IMR-90 (cell line): ENCODE measurements around the gene SF3A2. TPM values are rescaled to one million over a fixed set of nuclear protein-coding genes. Genes with fewer than 3 reads are reported as not detected.

ENCODE experiments used
- ATAC-seq: fragments of 200-7000 bp; cut with Tn5 transposase; 2 replicates; pipeline ENCODE4 v1.9.1; 2020; ENCODE audit warnings: low read depth, mild to moderate bottlenecking, moderate library complexity
- BruUV-seq: library from RNA; stranded (reverse); fragments of 400-500 nt; replicated peaks from 2 replicates; lab custom pipeline; 2021; lab: Mats Ljungman, UMichigan
- CTCF ChIA-PET: fragments of 300-600 bp; formaldehyde crosslinking; extraction: SDS; loops from one replicate; lab custom pipeline; 2021; ENCODE audit warnings: antibody characterized with exemption; lab: Yijun Ruan, JAX
- POLR2A ChIA-PET: fragments of 300-600 bp; sonication (Branson Sonifier 250); formaldehyde crosslinking; loops from one replicate; lab custom pipeline; 2022; ENCODE audit warnings: antibody characterized with exemption; ENCODE audit not compliant: unreplicated experiment; lab: Charles Lee
- DNase-seq: peaks from one replicate; pipeline ENCODE4 v3.0.0; 2013
- H2AFZ ChIP-seq: replicated peaks from 2 replicates; pipeline ENCODE3; 2013; ENCODE audit warnings: low read length, mild to moderate bottlenecking; ENCODE audit not compliant: poor library complexity
- H2AK5ac ChIP-seq: 2 replicates; pipeline ENCODE4 v1.6.1; 2013; ENCODE audit warnings: low read depth, low read length, inconsistent platforms
- H2AK9ac ChIP-seq: replicated peaks from 2 replicates; pipeline ENCODE3; 2013; ENCODE audit warnings: mild to moderate bottlenecking, low read depth, low read length, moderate library complexity; ENCODE audit not compliant: poor library complexity
- H2BK120ac ChIP-seq: 2 replicates; pipeline ENCODE4 v1.6.1; 2013; ENCODE audit warnings: low read depth, low read length, inconsistent platforms
- H2BK15ac ChIP-seq: 3 replicates; pipeline ENCODE4 v1.6.1; 2013; ENCODE audit warnings: low read depth, low read length, inconsistent platforms
- H2BK20ac ChIP-seq: 2 replicates; pipeline ENCODE4 v1.6.1; 2013; ENCODE audit warnings: low read depth, mild to moderate bottlenecking, inconsistent platforms, low read length, moderate library complexity
- H2BK5ac ChIP-seq: 2 replicates; pipeline ENCODE4 v1.6.1; 2013; ENCODE audit warnings: mild to moderate bottlenecking, low read depth, low read length, inconsistent platforms; ENCODE audit not compliant: poor library complexity, severe bottlenecking
- H3K14ac ChIP-seq: replicated peaks from 2 replicates; pipeline ENCODE4 v1.6.1; 2013; ENCODE audit warnings: low read depth, low read length, inconsistent platforms
- H3K18ac ChIP-seq: 2 replicates; pipeline ENCODE4 v1.6.1; 2013; ENCODE audit warnings: low read depth, low read length, control low read depth
- H3K23ac ChIP-seq: 2 replicates; pipeline ENCODE4 v1.6.1; 2013; ENCODE audit warnings: low read depth, low read length, inconsistent platforms
- H3K27ac ChIP-seq: 2 replicates; pipeline ENCODE4 v1.5.1; 2013; ENCODE audit warnings: mild to moderate bottlenecking, control low read depth, low read length; ENCODE audit not compliant: insufficient read depth
- H3K27me3 ChIP-seq: 2 replicates; pipeline ENCODE4 v1.6.1; 2013; ENCODE audit warnings: low read length; ENCODE audit not compliant: control insufficient read depth, insufficient read depth
- H3K36me3 ChIP-seq: 2 replicates; pipeline ENCODE4 v1.6.1; 2013; ENCODE audit warnings: low read length, mixed read lengths; ENCODE audit not compliant: control insufficient read depth, insufficient read depth
- H3K4ac ChIP-seq: 2 replicates; pipeline ENCODE4 v1.6.1; 2013; ENCODE audit warnings: low read depth, low read length, inconsistent platforms
- H3K4me1 ChIP-seq: 2 replicates; pipeline ENCODE4 v1.6.1; 2013; ENCODE audit warnings: low read length, mixed read lengths; ENCODE audit not compliant: control insufficient read depth, insufficient read depth
- H3K4me2 ChIP-seq: 2 replicates; pipeline ENCODE4 v1.6.1; 2013; ENCODE audit warnings: low read depth, mild to moderate bottlenecking, control low read depth, low read length, moderate library complexity
- H3K4me3 ChIP-seq: 2 replicates; pipeline ENCODE4 v1.5.1; 2013; ENCODE audit warnings: low read depth, mild to moderate bottlenecking, control low read depth, low read length, moderate library complexity; ENCODE audit not compliant: insufficient read depth
- H3K56ac ChIP-seq: 2 replicates; pipeline ENCODE4 v1.6.1; 2013; ENCODE audit warnings: low read length, inconsistent platforms; ENCODE audit not compliant: insufficient read depth; ENCODE audit errors: extremely low read depth
- H3K79me1 ChIP-seq, 2 experiments: 2 replicates each; pipeline ENCODE4 v1.6.1; 2013; ENCODE audit warnings: low read length in 2 of 2, inconsistent platforms in 1 of 2, low read depth in 1 of 2
- H3K9ac ChIP-seq: 2 replicates; pipeline ENCODE4 v1.6.1; 2013; ENCODE audit warnings: low read depth, low read length, control low read depth
- H3K9me1 ChIP-seq: 2 replicates; pipeline ENCODE4 v1.6.1; 2013; ENCODE audit warnings: low read length, inconsistent platforms; ENCODE audit not compliant: insufficient read depth
- H3K9me3 ChIP-seq: 2 replicates; pipeline ENCODE4 v1.6.1; 2013; ENCODE audit warnings: low read length; ENCODE audit not compliant: control insufficient read depth, insufficient read depth
- H4K20me1 ChIP-seq: 2 replicates; pipeline ENCODE4 v1.6.1; 2013; ENCODE audit warnings: low read length, inconsistent platforms; ENCODE audit not compliant: insufficient read depth
- H4K5ac ChIP-seq: 2 replicates; pipeline ENCODE4 v1.6.1; 2013; ENCODE audit warnings: mild to moderate bottlenecking, low read depth, low read length, control low read depth
- H4K8ac ChIP-seq, 2 experiments: 2 replicates each; pipeline ENCODE4 v1.6.1; 2013; ENCODE audit warnings: low read depth in 2 of 2, low read length in 2 of 2, control low read depth in 1 of 2, inconsistent platforms in 1 of 2
- H4K91ac ChIP-seq: 2 replicates; pipeline ENCODE4 v1.6.1; 2013; ENCODE audit warnings: low read depth, low read length, inconsistent platforms; ENCODE audit not compliant: insufficient read depth
- BHLHE40 ChIP-seq: fragments of 150-350 bp; IDR thresholded peaks from 2 replicates; pipeline ENCODE4 v1.6.1; 2016; ENCODE audit warnings: mild to moderate bottlenecking, low read depth, low read length
- CEBPB ChIP-seq: IDR thresholded peaks from 2 replicates; pipeline ENCODE4 v1.6.1; 2012; ENCODE audit warnings: low read depth, low read length, improper control_type of control experiment
- CHD1 ChIP-seq: IDR thresholded peaks from 2 replicates; pipeline ENCODE4 v1.6.1; 2012; ENCODE audit warnings: low read depth, low read length, improper control_type of control experiment
- CTCF ChIP-seq: conservative IDR thresholded peaks from 2 replicates; pipeline ENCODE4 v1.5.1; 2012; ENCODE audit warnings: mild to moderate bottlenecking, low read depth, low read length, improper control_type of control experiment
- FOS ChIP-seq: fragments of 150-350 bp; IDR thresholded peaks from 2 replicates; pipeline ENCODE4 v1.6.1; 2016; ENCODE audit warnings: low read depth, low read length
- MAZ ChIP-seq: IDR thresholded peaks from 2 replicates; pipeline ENCODE4 v1.6.1; 2012; ENCODE audit warnings: low read depth, mild to moderate bottlenecking, low read length, improper control_type of control experiment, moderate library complexity, borderline replicate concordance
- MXI1 ChIP-seq: IDR thresholded peaks from 2 replicates; pipeline ENCODE4 v1.6.1; 2012; ENCODE audit warnings: low read depth, mild to moderate bottlenecking, low read length, moderate library complexity, borderline replicate concordance
- NFE2L2 ChIP-seq: fragments of 150-350 bp; IDR thresholded peaks from 2 replicates; pipeline ENCODE4 v1.6.1; 2016; ENCODE audit warnings: low read depth, mild to moderate bottlenecking, low read length
- RAD21 ChIP-seq: IDR thresholded peaks from 2 replicates; pipeline ENCODE4 v1.6.1; 2012; ENCODE audit warnings: low read length, improper control_type of control experiment
- RCOR1 ChIP-seq: IDR thresholded peaks from 2 replicates; pipeline ENCODE4 v1.6.1; 2012; ENCODE audit warnings: mild to moderate bottlenecking, low read length, improper control_type of control experiment; ENCODE audit not compliant: insufficient replicate concordance
- RFX5 ChIP-seq: IDR thresholded peaks from 2 replicates; pipeline ENCODE4 v1.8.0; 2012; ENCODE audit warnings: low read depth, mild to moderate bottlenecking, low read length, moderate library complexity
- SMC3 ChIP-seq: fragments of 150-350 bp; IDR thresholded peaks from 2 replicates; pipeline ENCODE4 v1.6.1; 2016; ENCODE audit warnings: low read depth, mild to moderate bottlenecking, antibody characterized with exemption, low read length, moderate library complexity
- USF2 ChIP-seq: fragments of 150-350 bp; IDR thresholded peaks from 2 replicates; pipeline ENCODE4 v1.6.1; 2017; ENCODE audit warnings: mild to moderate bottlenecking, antibody characterized with exemption, low read length, low read depth
- WGBS, 2 experiments: methylation state at CpG; one replicate each; pipeline versions ENCODE4 v1.1.5 to v1.1.7; 2013; ENCODE audit warnings: missing lambda C conversion rate in 2 of 2; ENCODE audit not compliant: insufficient read length in 1 of 2; ENCODE audit errors: extremely low coverage in 2 of 2; 5-methylcytosine and 5-hydroxymethylcytosine counted together
- dilution Hi-C: fragments of 300-500 bp; cut with HindIII; formaldehyde crosslinking; loops from one replicate; pipeline ENCODE4 v1.14.3; 2018; ENCODE audit warnings: low sequenced_read_pairs; ENCODE audit not compliant: unreplicated experiment
- in situ Hi-C: fragments of 300-500 bp; cut with MboI; formaldehyde crosslinking; loops from 3 replicates; pipeline ENCODE4 v1.14.3; 2019; ENCODE audit warnings: low sequenced_read_pairs, inconsistent platforms, mixed read lengths
- intact Hi-C: fragments of 100-400 bp; cut with micrococcal nuclease; formaldehyde crosslinking; loops from 2 replicates; pipeline ENCODE4 v1.10.0; 2022
- polyA plus RNA-seq, 3 experiments: library from polyadenylated mRNA; depleted of rRNA; stranded (reverse); fragments of >200 nt; gene quantifications; 2 replicates each; pipeline ENCODE4 v1.2.3, GENCODE V29; 2012; ENCODE audit warnings: low replicate concordance in 1 of 3
- total RNA-seq: library from RNA; depleted of rRNA; stranded (reverse); fragments of >200 nt; gene quantifications from 2 replicates; pipeline ENCODE4 v1.2.3, GENCODE V29; 2012

SF3A2 gene
- total and polyA plus RNA-seq, 2 of the 4 experiments (the other 2 are of a cell fraction) = 4.8 to 34.5 TPM

DNA sequence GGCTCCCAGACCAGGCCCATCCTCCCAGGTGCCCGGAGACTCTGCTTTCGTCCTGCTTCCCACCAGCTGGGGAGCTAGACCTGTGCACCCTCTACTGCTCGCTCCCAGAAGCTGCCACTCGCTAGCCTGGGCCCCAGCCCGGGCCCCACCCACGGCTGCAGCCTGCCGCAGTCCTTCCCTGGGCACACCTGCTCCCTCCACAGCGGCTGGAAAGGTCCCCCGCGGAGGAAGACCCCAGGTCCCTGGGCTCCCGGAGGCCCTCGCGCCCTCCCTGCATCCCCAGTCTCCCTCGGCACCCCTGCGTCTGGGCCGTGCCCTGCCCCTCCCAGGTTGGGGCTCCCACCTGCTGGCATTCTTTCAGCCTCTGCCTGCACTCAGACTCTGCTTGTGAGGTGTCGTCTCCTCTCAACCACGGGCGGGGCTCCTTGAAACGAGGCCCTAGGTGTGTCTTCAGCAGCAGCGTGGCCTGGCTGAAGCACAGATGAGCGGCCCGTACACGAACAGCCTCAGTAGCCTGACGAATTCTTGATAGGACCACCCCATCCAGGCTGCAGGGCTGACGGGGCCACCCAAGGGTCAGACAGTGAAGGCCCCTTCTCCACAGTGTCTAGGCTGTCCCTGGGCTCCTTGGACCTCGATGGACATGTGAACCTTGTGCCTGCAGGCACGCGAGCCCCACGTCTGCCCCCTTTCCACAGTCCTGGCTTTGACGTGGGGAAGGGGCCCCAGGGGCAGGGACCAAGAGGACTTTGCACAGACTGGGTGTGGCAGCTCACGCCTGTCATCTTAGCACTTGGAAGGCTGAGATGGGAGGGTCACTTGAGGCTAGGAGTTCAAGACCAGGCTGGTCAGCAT lies 44.9 kb upstream of the SF3A2 start (continued):
- TF ChIP-seq USF2 = no peak

- Histone ChIP-seq H2AK5ac (no peak overlapping the region), H3K27ac (no peak overlapping the region), H3K9me1 (peaks cover 4% of the 10 kb centered on the region), H3K23ac (no peak overlapping the region), H2AFZ (no peak overlapping the region), H3K79me1 (peaks cover 17 to 86% of the 10 kb centered on the region in 2 experiments), H3K4me3 (no peak overlapping the region), H2BK20ac (no peak overlapping the region), H3K36me3 (peaks cover 69% of the 10 kb centered on the region), H2BK120ac (no peak overlapping the region), H2AK9ac (no peak overlapping the region), H3K9me3 (no peaks in the 10 kb centered on the region), H4K8ac (no peak overlapping the region), H2BK15ac (no peak overlapping the region), H3K4ac (no peak overlapping the region), H4K91ac (no peak overlapping the region), H3K27me3 (no peaks in the 10 kb centered on the region), H3K9ac (no peak overlapping the region), H2BK5ac (no peak overlapping the region), H3K4me1 (no peaks in the 10 kb centered on the region; the same call in none of the 2 replicates), H3K4me2 (no peak overlapping the region), H4K5ac (no peak overlapping the region), H4K20me1 (peaks cover 31% of the 10 kb centered on the region), H3K18ac (no peak overlapping the region), H3K14ac (no peak overlapping the region), H3K56ac (no peak overlapping the region)
- no TSS peak for BruUV-seq
- ChIA-PET POLR2A (no interaction called here), CTCF (no interaction called here)
- in situ Hi-C loops (no loop called here), dilution Hi-C loops (no loop called here), intact Hi-C loops (no loop called here)
- WGBS, 2 experiments = 90% methylated on average over 3 of the region's 17 CpGs; no CpG with 5 or more reads in 1 of the 2 experiments
- no peak for DNase-seq
- ATAC-seq = no peak
- TF ChIP-seq CEBPB (no peak), MAZ (no peak), NFE2L2 (no peak), RAD21 (no peak), BHLHE40 (no peak), USF2 (no peak), RCOR1 (no peak), CTCF (no peak), MXI1 (no peak), FOS (no peak), CHD1 (no peak), SMC3 (no peak), RFX5 (no peak)
Measured at GRCh38 chr19:2192862-2193261, 43.8 kb upstream of the SF3A2 start.
